SK-N-MC (cell line): Measurements from ENCODE around the gene E2F1.

Experiments used
- DNase-seq: peaks from one replicate; pipeline ENCODE4 v3.0.0-alpha.2; 2011; ENCODE audit warnings: low read depth, low spot score
- H3K27ac ChIP-seq: fragments of 200-600 bp; sonication (generic); 2 replicates; pipeline ENCODE4 v1.5.1; 2016; ENCODE audit warnings: mixed run types
- H3K36me3 ChIP-seq: fragments of 200-600 bp; sonication (generic); 2 replicates; pipeline ENCODE4 v1.6.1; 2017; ENCODE audit warnings: antibody characterized with exemption, low read length, mixed read lengths; ENCODE audit not compliant: insufficient read depth
- H3K4me3 ChIP-seq: fragments of 200-600 bp; sonication (generic); 2 replicates; pipeline ENCODE4 v1.5.1; 2016
- H3K9ac ChIP-seq: fragments of 200-600 bp; sonication (generic); 2 replicates; pipeline ENCODE4 v1.8.0; 2017; ENCODE audit warnings: mixed run types, mixed read lengths; ENCODE audit not compliant: insufficient read length
- H3K9me3 ChIP-seq: fragments of 200-600 bp; sonication (generic); 2 replicates; pipeline ENCODE4 v1.6.1; 2017; ENCODE audit warnings: low read depth, mild to moderate bottlenecking, antibody characterized with exemption, low read length, moderate library complexity, mixed read lengths
- EZH2 ChIP-seq: fragments of 200-600 bp; sonication (generic); IDR thresholded peaks from one replicate; pipeline ENCODE4 v1.6.1; 2017; ENCODE audit warnings: antibody characterized with exemption
- FOXP2 ChIP-seq: optimal IDR thresholded peaks from 2 replicates; pipeline ENCODE3; 2011; ENCODE audit warnings: mild to moderate bottlenecking, moderate library complexity; ENCODE audit not compliant: insufficient read depth; ENCODE audit errors: extremely low read length, control extremely low read depth
- POLR2AphosphoS5 ChIP-seq: IDR thresholded peaks from 2 replicates; pipeline ENCODE4 v1.6.1; 2012; ENCODE audit warnings: mild to moderate bottlenecking, low read depth, low read length, borderline replicate concordance

E2F1 gene

GRCh38 chr20:33667245-33667675, 18.9 kb downstream of the E2F1 start:
- Histone ChIP-seq H3K36me3 (peaks cover 7% of the 10 kb centered on the region), H3K4me3 (no peak overlapping the region)
- DNase-seq = no peak

GRCh38 chr20:33666293-33667244, 19.6 kb downstream of the E2F1 start, which contains the start of gene ACTL10:
ACTL10 (plus strand) TSS chr20:33666943; CDS start chr20:33667498, 555 bp downstream.
- H3K36me3 ChIP-seq = peaks cover 7% of the 10 kb centered on the region
- H3K4me3 ChIP-seq = no peak within 1 kb of the TSS
- DNase-seq = no peak
- no peaks in the 10 kb centered on the region for H3K9me3 ChIP-seq
- H3K27ac ChIP-seq = no peak within 1 kb of the TSS
- TF ChIP-seq EZH2 = no peak
- TF ChIP-seq FOXP2 = no peak
- TF ChIP-seq POLR2AphosphoS5 = no peak
- H3K9ac ChIP-seq = no peak within 1 kb of the TSS

More at GRCh38 chr20:33667245-33667675, 18.9 kb downstream of the E2F1 start:
- Histone ChIP-seq H3K9ac (no peak overlapping the region), H3K9me3 (no peaks in the 10 kb centered on the region), H3K27ac (no peak overlapping the region)
- TF ChIP-seq FOXP2 (no peak), EZH2 (no peak), POLR2AphosphoS5 (no peak)

DNA sequence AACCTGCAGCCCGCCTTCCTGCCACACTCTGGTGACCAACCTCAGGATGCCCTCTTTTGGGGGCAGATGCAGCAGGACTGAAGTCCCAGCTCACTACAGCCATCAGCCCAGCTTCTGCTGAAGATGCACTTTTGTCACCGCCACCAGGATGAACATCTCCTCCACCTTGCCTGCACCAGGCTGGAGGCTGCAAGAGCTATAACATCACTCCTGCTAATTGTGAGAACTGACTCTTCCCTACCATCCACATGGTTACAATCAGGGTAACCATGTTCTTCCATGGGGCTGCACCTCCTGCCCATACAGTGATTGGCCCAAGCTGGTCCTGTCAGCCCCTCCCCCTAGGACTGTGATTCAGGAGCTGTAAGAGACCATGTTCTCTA, 21.4 kb downstream of the E2F1 start:
- Histone ChIP-seq H3K4me3 (no peak overlapping the region), H3K27ac (no peak overlapping the region), H3K9me3 (no peaks in the 10 kb centered on the region), H3K36me3 (peaks cover 7% of the 10 kb centered on the region), H3K9ac (no peak overlapping the region)
- DNase-seq = no peak
- TF ChIP-seq POLR2AphosphoS5 = no peak
- TF ChIP-seq EZH2 = no peak
- TF ChIP-seq FOXP2 = no peak

- H3K27ac ChIP-seq = peak overlapping the region; percentile 56; the same call in 1 of the 2 replicates
- peak overlapping the region; percentile 97 for H3K4me3 ChIP-seq
- H3K9ac ChIP-seq = peak overlapping the region; percentile 79
- no peak for DNase-seq
- no peaks in the 10 kb centered on the region for H3K9me3 ChIP-seq
- TF ChIP-seq FOXP2 = no peak
- TF ChIP-seq POLR2AphosphoS5 = no peak
- no peak for TF ChIP-seq EZH2
- H3K36me3 ChIP-seq = peaks cover 7% of the 10 kb centered on the region
These were observed 22.0 kb downstream of the E2F1 start for GRCh38 chr20:33664085-33664761.

- TF ChIP-seq POLR2AphosphoS5 (peak; percentile 85), FOXP2 (no peak), EZH2 (no peak)
- H3K27ac ChIP-seq = peak overlapping the region; percentile 56; the same call in 1 of the 2 replicates
- H3K9ac ChIP-seq = peak overlapping the region; percentile 79
- peaks cover 1% of the 10 kb centered on the region; the same call in 1 of the 2 replicates for H3K36me3 ChIP-seq
- H3K9me3 ChIP-seq = no peaks in the 10 kb centered on the region
- H3K4me3 ChIP-seq = peak overlapping the region; percentile 97
- DNase-seq = no peak
These were observed 22.8 kb downstream of the E2F1 start for GRCh38 chr20:33663161-33664084.

- H3K36me3 ChIP-seq = no peaks in the 10 kb centered on the region
- no peak for TF ChIP-seq EZH2
- no peak for TF ChIP-seq FOXP2
- TF ChIP-seq POLR2AphosphoS5 = no peak
- H3K9me3 ChIP-seq = no peaks in the 10 kb centered on the region
- H3K9ac ChIP-seq = peak within 1 kb of the TSS; percentile 79
- H3K27ac ChIP-seq = no peak within 1 kb of the TSS
- H3K4me3 ChIP-seq = peak within 1 kb of the TSS; percentile 97
- DNase-seq = no peak
These were observed 24.0 kb downstream of the E2F1 start, which contains the start of gene C20orf144 for GRCh38 chr20:33662172-33662571. C20orf144 (plus strand) TSS chr20:33662327; CDS start chr20:33662346, 19 bp downstream.

- no peak for DNase-seq
- no peak overlapping the region for H3K27ac ChIP-seq
- TF ChIP-seq POLR2AphosphoS5 (no peak), FOXP2 (no peak), EZH2 (no peak)
- no peak overlapping the region for H3K9ac ChIP-seq
- no peak overlapping the region for H3K4me3 ChIP-seq
- no peaks in the 10 kb centered on the region for H3K36me3 ChIP-seq
- H3K9me3 ChIP-seq = no peaks in the 10 kb centered on the region
These were observed 25.5 kb downstream of the E2F1 start for GRCh38 chr20:33660685-33661058.
